ENCODE measurements around the gene N4BP2. TPM values are rescaled to one million over a fixed set of nuclear protein-coding genes. Genes with fewer than 3 reads are reported as not detected.

N4BP2 gene
- total RNA-seq, 1 donor from 2014 or later, result 25.4 TPM

- intact Hi-C loops (cut with micrococcal nuclease), result loop anchor here (5.0 kb wide), 1 partner anchor 37 kb away; no protein-coding TSS in a partner anchor
Measured at GRCh38 chr4:40190465-40190864, 133.8 kb downstream of the N4BP2 start.

- intact Hi-C loops (cut with micrococcal nuclease), result loop anchor here (5.0 kb wide), 1 partner anchor 36 kb away; no protein-coding TSS in a partner anchor
Measured at GRCh38 chr4:40190880-40191815, 134.5 kb downstream of the N4BP2 start.

GRCh38 chr4:40192114-40193015 lies 135.7 kb downstream of the N4BP2 start:
- intact Hi-C loops (cut with micrococcal nuclease), result loop anchor here (1.0 to 5.0 kb wide), 2 partner anchors 10 to 35 kb away; no protein-coding TSS in a partner anchor

- intact Hi-C loops (cut with micrococcal nuclease), result loop anchor here (1.0 to 5.0 kb wide), 2 partner anchors 9 to 34 kb away; no protein-coding TSS in a partner anchor
Measured at GRCh38 chr4:40193016-40193571, 136.4 kb downstream of the N4BP2 start.

GRCh38 chr4:40193578-40193977 lies 136.9 kb downstream of the N4BP2 start:
- intact Hi-C loops (cut with micrococcal nuclease), result loop anchor here (1.0 to 5.0 kb wide), 2 partner anchors 9 to 34 kb away; no protein-coding TSS in a partner anchor

GRCh38 chr4:40194602-40195161 lies 138.0 kb downstream of the N4BP2 start:
- intact Hi-C loops (cut with micrococcal nuclease), result loop anchor here (1.0 to 5.0 kb wide), 4 partner anchors 11 to 497 kb away; partner anchors contain the start of gene UBE2K

GRCh38 chr4:40195182-40196177 lies 138.8 kb downstream of the N4BP2 start:
- intact Hi-C loops (cut with micrococcal nuclease), result loop anchor here (1.0 to 5.0 kb wide), 2 partner anchors 10 to 498 kb away; partner anchors contain the start of gene UBE2K

GRCh38 chr4:40196272-40196671 lies 139.6 kb downstream of the N4BP2 start:
- intact Hi-C loops (cut with micrococcal nuclease), result loop anchor here (5.0 kb wide), 1 partner anchor 499 kb away; the partner anchor contains the start of gene UBE2K

- intact Hi-C loops (cut with micrococcal nuclease), result loop anchor here (5.0 kb wide), 1 partner anchor 500 kb away; the partner anchor contains the start of gene UBE2K
Measured at GRCh38 chr4:40196724-40197281, 140.2 kb downstream of the N4BP2 start, which contains the start of gene RHOH. RHOH (plus strand) TSS chr4:40197031; CDS start chr4:40243387, 46,356 bp downstream.

GRCh38 chr4:40197879-40198689 lies 141.4 kb downstream of the N4BP2 start:
- intact Hi-C loops (cut with micrococcal nuclease), result loop anchor here (5.0 kb wide), 1 partner anchor 501 kb away; the partner anchor contains the start of gene UBE2K

GRCh38 chr4:40199179-40199670 lies 142.6 kb downstream of the N4BP2 start:
- intact Hi-C loops (cut with micrococcal nuclease), result loop anchor here (5.0 kb wide), 1 partner anchor 502 kb away; the partner anchor contains the start of gene UBE2K

- intact Hi-C loops (cut with micrococcal nuclease), result loop anchor here (1.0 to 10.0 kb wide), 4 partner anchors 109 to 845 kb away; partner anchors contain the start of gene UBE2K
Measured at GRCh38 chr4:40199999-40200874, 143.6 kb downstream of the N4BP2 start.

- intact Hi-C loops (cut with micrococcal nuclease), result loop anchor here (1.0 to 10.0 kb wide), 4 partner anchors 108 to 846 kb away; no protein-coding TSS in a partner anchor
Measured at GRCh38 chr4:40200875-40201801, 144.5 kb downstream of the N4BP2 start.

GRCh38 chr4:40201898-40202297 lies 145.2 kb downstream of the N4BP2 start:
- intact Hi-C loops (cut with micrococcal nuclease), result loop anchor here (1.0 to 10.0 kb wide), 4 partner anchors 9 to 847 kb away; no protein-coding TSS in a partner anchor

- intact Hi-C loops (cut with micrococcal nuclease), result loop anchor here (1.0 to 10.0 kb wide), 2 partner anchors 9 to 848 kb away; no protein-coding TSS in a partner anchor
Measured at GRCh38 chr4:40202474-40202873, 145.8 kb downstream of the N4BP2 start.
